B cell (primary cell): ENCODE measurements around the gene PCDHA12. TPM values are rescaled to one million over a fixed set of nuclear protein-coding genes. Genes with fewer than 3 reads are reported as not detected.

Experiments
- ATAC-seq: fragments of 200-7000 bp; cut with Tn5 transposase; one replicate; pipeline ENCODE4 v1.10.0; 2021; ENCODE audit warnings: low read depth, mild to moderate bottlenecking, moderate number of reproducible peaks, moderate library complexity
- CTCF ChIA-PET: fragments of 350-600 bp; sonication (Branson Sonifier 250); formaldehyde crosslinking; loops from one replicate; lab custom pipeline; 2021; ENCODE audit warnings: antibody characterized with exemption, inconsistent platforms; lab: Charles Lee
- POLR2A ChIA-PET: fragments of 350-600 bp; sonication (Branson Sonifier 250); formaldehyde crosslinking; loops from one replicate; lab custom pipeline; 2021; ENCODE audit warnings: antibody characterized with exemption; lab: Charles Lee
- DNase-seq: peaks from one replicate; pipeline ENCODE4 v3.0.0; 2013
- H2AFZ ChIP-seq: 2 replicates; pipeline ENCODE4 v1.6.1; 2012; ENCODE audit warnings: mild to moderate bottlenecking, low read depth, low read length; ENCODE audit not compliant: insufficient read depth, poor library complexity, severe bottlenecking
- H3K27ac ChIP-seq, 2 donors: 1 replicate in 1 of 2; 2 replicates in 1 of 2; pipeline ENCODE4 v1.5.1; 2012 to 2013; ENCODE audit warnings: low read length in 2 of 2, mild to moderate bottlenecking in 2 of 2, moderate library complexity in 1 of 2
- H3K27me3 ChIP-seq, 4 experiments: fragments of 200-600 bp in 1 of 4; sonication (generic) in 1 of 4; replicated peaks in 1 of 4; 1 replicate in 2 of 4; 2 replicates in 2 of 4; pipeline versions ENCODE4 v1.6.1 to v1.7.0; 2013 to 2016; ENCODE audit warnings: low read length in 3 of 4, mild to moderate bottlenecking in 2 of 4, mixed read lengths in 1 of 4, moderate library complexity in 1 of 4; ENCODE audit not compliant: insufficient read depth in 4 of 4, control insufficient read depth in 3 of 4; ENCODE audit errors: control extremely low read depth in 1 of 4
- H3K36me3 ChIP-seq, 2 experiments: replicated peaks in 1 of 2; 1 replicate in 1 of 2; 2 replicates in 1 of 2; pipeline versions ENCODE4 v1.6.1 to v1.7.1; 2013; ENCODE audit warnings: low read length in 1 of 2; ENCODE audit not compliant: insufficient read depth in 2 of 2, control insufficient read depth in 1 of 2; ENCODE audit errors: control extremely low read depth in 1 of 2, extremely low read depth in 1 of 2
- H3K4me1 ChIP-seq, 2 donors: fragments of 200-600 bp in 1 of 2; sonication (generic) in 1 of 2; 1 replicate in 1 of 2; 2 replicates in 1 of 2; pipeline versions ENCODE4 v1.5.1 to v1.6.1; 2013 to 2017; ENCODE audit warnings: low read length in 2 of 2; ENCODE audit not compliant: control insufficient read depth in 2 of 2, insufficient read depth in 2 of 2
- H3K4me2 ChIP-seq: replicated peaks from 2 replicates; pipeline ENCODE3; 2012; ENCODE audit warnings: mild to moderate bottlenecking, low read depth, low read length; ENCODE audit not compliant: poor library complexity, severe bottlenecking
- H3K4me3 ChIP-seq, 5 experiments: fragments of 200-600 bp in 1 of 5; sonication (generic) in 1 of 5; 1 replicate in 3 of 5; 2 replicates in 2 of 5; pipeline versions ENCODE4 v1.5.1 to v1.7.0; 2011 to 2016; ENCODE audit warnings: low read length in 4 of 5, mild to moderate bottlenecking in 4 of 5, low read depth in 2 of 5, control low read depth in 1 of 5, moderate library complexity in 1 of 5; ENCODE audit not compliant: insufficient read depth in 1 of 5; ENCODE audit errors: control extremely low read depth in 1 of 5, extremely low read depth in 1 of 5
- H3K79me2 ChIP-seq: fragments of 200-600 bp; sonication (generic); one replicate; pipeline ENCODE4 v1.6.0; 2016; ENCODE audit warnings: low read length; ENCODE audit not compliant: control insufficient read depth, insufficient read depth
- H3K9ac ChIP-seq: fragments of 200-600 bp; sonication (generic); 2 replicates; pipeline ENCODE4 v1.6.1; 2017; ENCODE audit warnings: mild to moderate bottlenecking, low read length, moderate library complexity
- H3K9me3 ChIP-seq, 3 donors: one replicate each; pipeline versions ENCODE4 v1.6.1 to v1.7.1; 2013; ENCODE audit warnings: low read length in 2 of 3; ENCODE audit not compliant: control insufficient read depth in 2 of 3, insufficient read depth in 1 of 3; ENCODE audit errors: control extremely low read depth in 1 of 3
- H4K20me1 ChIP-seq: 2 replicates; pipeline ENCODE4 v1.6.0; 2012; ENCODE audit warnings: mild to moderate bottlenecking, low read length; ENCODE audit not compliant: insufficient read depth, control insufficient read depth, poor library complexity, severe bottlenecking
- H3K27ac Mint-ChIP-seq: one replicate; pipeline ENCODE4 v1.8.0; 2021; ENCODE audit warnings: mixed read lengths
- H3K27me3 Mint-ChIP-seq: one replicate; pipeline ENCODE4 v1.8.0; 2021; ENCODE audit warnings: mixed read lengths
- H3K4me1 Mint-ChIP-seq: one replicate; pipeline ENCODE4 v1.8.0; 2021; ENCODE audit warnings: mixed read lengths
- H3K4me3 Mint-ChIP-seq: one replicate; pipeline ENCODE4 v1.8.0; 2021; ENCODE audit warnings: mixed read lengths
- H3K9me3 Mint-ChIP-seq: one replicate; pipeline ENCODE4 v1.8.0; 2022; ENCODE audit warnings: mixed read lengths; ENCODE audit not compliant: insufficient read depth
- EZH2 ChIP-seq: IDR thresholded peaks from 2 replicates; pipeline ENCODE4 v1.6.1; 2012; ENCODE audit warnings: borderline replicate concordance, low read depth, mild to moderate bottlenecking, moderate library complexity, low read length; ENCODE audit not compliant: insufficient read depth, poor library complexity, severe bottlenecking
- WGBS: methylation state at CpG from one replicate; pipeline ENCODE4 v1.1.5; 2013; ENCODE audit warnings: missing lambda C conversion rate; ENCODE audit not compliant: insufficient coverage; 5-methylcytosine and 5-hydroxymethylcytosine counted together
- intact Hi-C: fragments of 100-400 bp; cut with micrococcal nuclease; formaldehyde crosslinking; loops from one replicate; pipeline ENCODE4 v1.10.0; 2022
- polyA plus RNA-seq: library from polyadenylated mRNA; depleted of rRNA; stranded (reverse); fragments of >200 nt; gene quantifications from 2 replicates; pipeline ENCODE4 v1.2.3, GENCODE V29; 2012
- total RNA-seq, 2 donors: library from RNA; stranded (reverse); fragments of 120-200 nt in 1 of 2; gene quantifications; 1 replicate in 1 of 2; 2 replicates in 1 of 2; pipeline versions ENCODE4 v1.2.3 to v1.2.4, GENCODE V29; 2013 to 2022
- TF ChIP-seq, protein P1 (sequence below): fragments of 200-600 bp; IDR thresholded peaks from one replicate; pipeline ENCODE4 v1.8.0; 2022; ENCODE audit warnings: antibody characterized with exemption, mild to moderate bottlenecking

The PCDHA12 gene
- total and polyA plus RNA-seq, 2 donors (not counting 1 experiment from before 2014, with no cell fraction given), result not detected

DNA sequence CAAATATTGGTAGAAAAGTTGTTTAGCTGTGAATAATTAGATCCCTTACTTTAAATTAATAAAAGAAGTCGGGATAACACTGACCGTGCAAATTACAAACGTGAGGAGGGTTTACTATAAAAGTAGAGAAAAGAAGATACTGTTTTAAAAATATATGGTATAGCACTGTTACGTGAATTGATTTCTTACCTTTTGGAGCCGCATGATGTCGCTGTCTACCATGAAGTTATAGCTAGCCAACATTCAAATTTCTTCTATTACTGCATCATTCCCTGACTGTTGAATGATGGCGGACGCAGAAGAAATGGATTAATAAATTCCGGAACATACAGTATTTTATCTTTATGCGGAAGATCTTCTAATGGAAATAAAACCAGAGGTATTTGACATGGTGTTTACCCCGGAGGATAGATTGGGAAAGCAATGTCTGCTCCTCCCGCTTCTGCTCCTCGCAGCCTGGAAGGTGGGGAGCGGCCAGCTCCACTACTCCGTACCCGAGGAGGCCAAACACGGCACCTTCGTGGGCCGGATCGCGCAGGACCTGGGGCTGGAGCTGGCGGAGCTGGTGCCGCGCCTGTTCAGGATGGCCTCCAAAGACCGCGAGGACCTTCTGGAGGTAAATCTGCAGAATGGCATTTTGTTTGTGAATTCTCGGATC is 47.3 kb upstream of the PCDHA12 start, which contains the start of gene PCDHA6:
PCDHA6 (plus strand) TSS at position 257 of the 658 bp plus-strand sequence; CDS start at position 389, 132 bp downstream.
- CTCF ChIA-PET, result no interaction called here
- DNase-seq, result no peak
- TF ChIP-seq EZH2, result no peak
- TF ChIP-seq, protein P1, sequence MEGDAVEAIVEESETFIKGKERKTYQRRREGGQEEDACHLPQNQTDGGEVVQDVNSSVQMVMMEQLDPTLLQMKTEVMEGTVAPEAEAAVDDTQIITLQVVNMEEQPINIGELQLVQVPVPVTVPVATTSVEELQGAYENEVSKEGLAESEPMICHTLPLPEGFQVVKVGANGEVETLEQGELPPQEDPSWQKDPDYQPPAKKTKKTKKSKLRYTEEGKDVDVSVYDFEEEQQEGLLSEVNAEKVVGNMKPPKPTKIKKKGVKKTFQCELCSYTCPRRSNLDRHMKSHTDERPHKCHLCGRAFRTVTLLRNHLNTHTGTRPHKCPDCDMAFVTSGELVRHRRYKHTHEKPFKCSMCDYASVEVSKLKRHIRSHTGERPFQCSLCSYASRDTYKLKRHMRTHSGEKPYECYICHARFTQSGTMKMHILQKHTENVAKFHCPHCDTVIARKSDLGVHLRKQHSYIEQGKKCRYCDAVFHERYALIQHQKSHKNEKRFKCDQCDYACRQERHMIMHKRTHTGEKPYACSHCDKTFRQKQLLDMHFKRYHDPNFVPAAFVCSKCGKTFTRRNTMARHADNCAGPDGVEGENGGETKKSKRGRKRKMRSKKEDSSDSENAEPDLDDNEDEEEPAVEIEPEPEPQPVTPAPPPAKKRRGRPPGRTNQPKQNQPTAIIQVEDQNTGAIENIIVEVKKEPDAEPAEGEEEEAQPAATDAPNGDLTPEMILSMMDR, result no peak
- Histone ChIP-seq H3K9ac (no peak within 1 kb of the TSS), H3K79me2 (no peaks in the 10 kb centered on the region), H3K27ac (no peak within 1 kb of the TSS), H3K4me1 (no peaks in the 10 kb centered on the region), H3K36me3 (no peaks in the 10 kb centered on the region), H3K4me3 (no peak within 1 kb of the TSS), H3K4me2 (no peak within 1 kb of the TSS), H2AFZ (no peak within 1 kb of the TSS), H3K27me3 (peaks cover 0 to 14% (median 6%) of the 10 kb centered on the region in 4 experiments), H4K20me1 (no peaks in the 10 kb centered on the region), H3K9me3 (peaks cover 0 to 35% (median 2%) of the 10 kb centered on the region in 3 donors)
- 38% methylated on average over 20 of the region's 27 CpGs for whole genome bisulfite sequencing
- peaks cover 22% of the 10 kb centered on the region for H3K27me3 Mint-ChIP-seq
- no peak within 1 kb of the TSS for H3K27ac Mint-ChIP-seq
- peaks cover 6% of the 10 kb centered on the region for H3K9me3 Mint-ChIP-seq
- POLR2A ChIA-PET, result no interaction called here
- intact Hi-C loops, result no loop called here
- no peak for ATAC-seq
- H3K4me3 Mint-ChIP-seq, result no peak within 1 kb of the TSS
- H3K4me1 Mint-ChIP-seq, result no peaks in the 10 kb centered on the region

DNA sequence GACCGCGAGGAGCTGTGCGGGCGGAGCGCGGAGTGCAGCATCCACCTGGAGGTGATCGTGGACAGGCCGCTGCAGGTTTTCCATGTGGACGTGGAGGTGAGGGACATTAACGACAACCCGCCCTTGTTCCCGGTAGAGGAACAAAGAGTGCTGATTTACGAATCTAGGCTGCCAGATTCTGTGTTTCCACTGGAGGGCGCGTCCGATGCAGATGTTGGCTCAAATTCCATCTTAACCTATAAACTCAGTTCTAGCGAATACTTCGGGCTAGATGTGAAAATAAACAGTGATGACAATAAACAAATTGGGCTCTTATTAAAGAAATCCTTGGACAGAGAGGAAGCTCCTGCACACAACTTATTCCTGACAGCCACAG is 46.8 kb upstream of the PCDHA12 start:
- H3K4me2 ChIP-seq, result no peak overlapping the region
- no peak overlapping the region for H2AFZ ChIP-seq
- WGBS, result 38% methylated on average over 12 of the region's 18 CpGs
- DNase-seq (no peak), ATAC-seq (no peak)
- H3K9ac ChIP-seq, result no peak overlapping the region
- no peaks in the 10 kb centered on the region for H3K36me3 ChIP-seq
- H3K9me3 Mint-ChIP-seq, result peaks cover 7% of the 10 kb centered on the region
- H3K4me1 Mint-ChIP-seq, result no peaks in the 10 kb centered on the region
- H3K4me1 ChIP-seq, result no peaks in the 10 kb centered on the region
- H3K27me3 Mint-ChIP-seq, result peaks cover 26% of the 10 kb centered on the region
- peaks cover 0 to 16% (median 6%) of the 10 kb centered on the region in 4 experiments for H3K27me3 ChIP-seq
- H4K20me1 ChIP-seq, result no peaks in the 10 kb centered on the region
- H3K27ac ChIP-seq, result no peak overlapping the region
- H3K9me3 ChIP-seq, result peaks cover 0 to 30% (median 2%) of the 10 kb centered on the region in 3 donors
- H3K4me3 Mint-ChIP-seq, result no peak overlapping the region
- H3K27ac Mint-ChIP-seq, result no peak overlapping the region
- ChIA-PET CTCF (no interaction called here), POLR2A (no interaction called here)
- intact Hi-C loops, result no loop called here
- no peaks in the 10 kb centered on the region for H3K79me2 ChIP-seq
- TF ChIP-seq, protein P1, result no peak
- TF ChIP-seq EZH2, result no peak
- no peak overlapping the region for H3K4me3 ChIP-seq
